B cell (primary cell): Measurements from ENCODE around the gene LBR.

Experiments used
- CTCF ChIP-seq: fragments of 200-600 bp; IDR thresholded peaks from one replicate; pipeline ENCODE4 v1.8.0; 2022; ENCODE audit warnings: antibody characterized with exemption, mild to moderate bottlenecking
- EZH2 ChIP-seq: IDR thresholded peaks from 2 replicates; pipeline ENCODE4 v1.6.1; 2012; ENCODE audit warnings: borderline replicate concordance, low read depth, mild to moderate bottlenecking, moderate library complexity, low read length; ENCODE audit not compliant: insufficient read depth, poor library complexity, severe bottlenecking

GRCh38 chr1:225453797-225454648, 26.2 kb upstream of the LBR start:
- TF ChIP-seq EZH2 (no peak), CTCF (no peak)
